Cerebellar cortex (tissue), 1 donor: ENCODE data around the gene ITIH4.
A peak's percentile ranks its signal among the peaks of the same experiment; 100 is the strongest.
"Not testable (repeated sequence)": the region's sequence is repeated elsewhere in the genome, so short reads cannot be mapped to it uniquely, and the experiment has no call there.

ENCODE experiments used
- DNase-seq: peaks from one replicate; pipeline ENCODE4 v3.0.0-alpha.2; 2015; ENCODE audit warnings: low spot score

The ITIH4 gene

GRCh38 chr3:52783211-52783555, 47.3 kb downstream of the ITIH4 start:
- DNase-seq, result no peak

- no peak for DNase-seq
These were observed 47.9 kb downstream of the ITIH4 start for GRCh38 chr3:52782412-52783210.

- DNase-seq, result no peak
These were observed 48.7 kb downstream of the ITIH4 start for GRCh38 chr3:52781741-52782140.

- DNase-seq, result no peak
These were observed 50.5 kb downstream of the ITIH4 start for GRCh38 chr3:52779837-52780585.

- DNase-seq, result no peak
These were observed 51.2 kb downstream of the ITIH4 start for GRCh38 chr3:52779011-52779836.

GRCh38 chr3:52777959-52778805, 52.3 kb downstream of the ITIH4 start:
- DNase-seq, result no peak

GRCh38 chr3:52777127-52777958, 53.1 kb downstream of the ITIH4 start, which contains the start of gene ITIH1:
TSS of gene ITIH1 (plus strand) at chr3:52777599. CDS start at chr3:52777616, 17 bp downstream.
- no peak for DNase-seq

GRCh38 chr3:52776486-52776885, 54.0 kb downstream of the ITIH4 start:
- DNase-seq, result not testable (repeated sequence)

GRCh38 chr3:52775877-52776276, 54.6 kb downstream of the ITIH4 start:
- DNase-seq, result no peak

GRCh38 chr3:52774901-52775864, 55.3 kb downstream of the ITIH4 start:
- DNase-seq, result no peak

GRCh38 chr3:52774066-52774713, 56.3 kb downstream of the ITIH4 start:
- DNase-seq, result no peak

GRCh38 chr3:52773361-52774065, 57.0 kb downstream of the ITIH4 start:
- no peak for DNase-seq

- no peak for DNase-seq
These were observed 58.8 kb downstream of the ITIH4 start for GRCh38 chr3:52771702-52772101.

- no peak for DNase-seq
These were observed 59.2 kb downstream of the ITIH4 start for GRCh38 chr3:52771334-52771681.

- DNase-seq, result peak; percentile 92
These were observed 59.8 kb downstream of the ITIH4 start, which contains the start of gene NEK4 for GRCh38 chr3:52770496-52771333. TSS of gene NEK4 (minus strand) at chr3:52770940. CDS start at chr3:52770746, 194 bp downstream.

GRCh38 chr3:52769786-52770455, 60.6 kb downstream of the ITIH4 start:
- DNase-seq, result peak; percentile 15

- no peak for DNase-seq
These were observed 67.0 kb downstream of the ITIH4 start for GRCh38 chr3:52763466-52763865.
